Smooth muscle cell (in vitro differentiated cells): ENCODE measurements around the gene TMEM252. TPM values are rescaled to one million over a fixed set of nuclear protein-coding genes. Genes with fewer than 3 reads are reported as not detected.

Experiments
- DNase-seq: peaks from one replicate; lab custom pipeline; 2025; ENCODE audit not compliant: unreplicated experiment; lab: John Stamatoyannopoulos, UW
- H2AFZ ChIP-seq: fragments of 200-600 bp; sonication (generic); 2 replicates; pipeline ENCODE4 v1.6.0; 2016; ENCODE audit warnings: antibody characterized with exemption, low read depth, mild to moderate bottlenecking
- H3F3A ChIP-seq: fragments of 200-600 bp; sonication (generic); 2 replicates; pipeline ENCODE4 v1.6.0; 2017; ENCODE audit warnings: antibody characterized with exemption, low read depth
- H3K27ac ChIP-seq: fragments of 200-600 bp; sonication (generic); 2 replicates; pipeline ENCODE4 v1.5.1; 2016; ENCODE audit warnings: low read depth, mild to moderate bottlenecking
- H3K27me3 ChIP-seq: fragments of 200-600 bp; sonication (generic); 2 replicates; pipeline ENCODE4 v1.6.1; 2016; ENCODE audit warnings: low read depth, mild to moderate bottlenecking
- H3K36me3 ChIP-seq: fragments of 200-600 bp; sonication (generic); 2 replicates; pipeline ENCODE4 v1.5.1; 2016; ENCODE audit warnings: low read depth
- H3K4me1 ChIP-seq: fragments of 200-600 bp; sonication (generic); 2 replicates; pipeline ENCODE4 v1.5.1; 2016; ENCODE audit warnings: low read depth
- H3K4me2 ChIP-seq: fragments of 200-600 bp; sonication (generic); 2 replicates; pipeline ENCODE4 v1.6.0; 2016; ENCODE audit warnings: mild to moderate bottlenecking
- H3K4me3 ChIP-seq: fragments of 200-600 bp; sonication (generic); 2 replicates; pipeline ENCODE4 v1.5.1; 2016; ENCODE audit warnings: mild to moderate bottlenecking
- H3K79me2 ChIP-seq: fragments of 200-600 bp; sonication (generic); 2 replicates; pipeline ENCODE4 v1.6.0; 2016; ENCODE audit warnings: low read depth, mild to moderate bottlenecking
- H3K9ac ChIP-seq: fragments of 200-600 bp; sonication (generic); 2 replicates; pipeline ENCODE4 v1.6.0; 2016; ENCODE audit warnings: low read depth
- H3K9me3 ChIP-seq: fragments of 200-600 bp; sonication (generic); replicated peaks from 2 replicates; pipeline ENCODE4 v1.5.1; 2016; ENCODE audit warnings: low read depth
- H4K20me1 ChIP-seq: fragments of 200-600 bp; sonication (generic); 2 replicates; pipeline ENCODE4 v1.6.0; 2016; ENCODE audit warnings: low read depth
- CTCF ChIP-seq: fragments of 200-600 bp; sonication (generic); IDR thresholded peaks from 2 replicates; pipeline ENCODE4 v1.5.1; 2017; ENCODE audit warnings: borderline replicate concordance, mild to moderate bottlenecking, antibody characterized with exemption; ENCODE audit not compliant: insufficient read depth, poor library complexity, severe bottlenecking
- WGBS: methylation state at CpG from one replicate; pipeline ENCODE4 v1.1.7; 2016; ENCODE audit warnings: low lambda C conversion rate; 5-methylcytosine and 5-hydroxymethylcytosine counted together
- polyA plus RNA-seq: library from polyadenylated mRNA; unstranded; fragments of >200 nt; fragmentation: Nextera tagmentation; extraction: Ambion mirVana; gene quantifications from 2 replicates; pipeline ENCODE4 v1.2.1, GENCODE V29; 2016
- total RNA-seq: library from RNA; depleted of rRNA; stranded (reverse); fragments of >200 nt; gene quantifications from 2 replicates; pipeline ENCODE4 v1.2.3, GENCODE V29; 2014

TMEM252 gene
- not detected in 2 replicates for total RNA-seq
- polyA plus RNA-seq = not detected in 2 replicates

GRCh38 chr9:68540712-68541535 is at the start of gene TMEM252:
Gene TMEM252, minus strand, starts transcription at chr9:68540883. Its CDS starts 69 bp downstream, at chr9:68540814.
- no peak within 1 kb of the TSS for H3K9ac ChIP-seq
- H3K4me2 ChIP-seq = peak within 1 kb of the TSS; percentile 53

GRCh38 chr9:68585034-68585761 is 44.5 kb upstream of the TMEM252 start:
- WGBS = 75% methylated on average over 19 of the region's 19 CpGs
- H3K4me3 ChIP-seq = no peak overlapping the region
- no peaks in the 10 kb centered on the region for H3K79me2 ChIP-seq
- H3K4me1 ChIP-seq = no peaks in the 10 kb centered on the region
- H3K9me3 ChIP-seq = no peaks in the 10 kb centered on the region
- H4K20me1 ChIP-seq = no peaks in the 10 kb centered on the region
- TF ChIP-seq CTCF = no peak
- DNase-seq = no peak
- no peak overlapping the region for H2AFZ ChIP-seq
- H3F3A ChIP-seq = no peaks in the 10 kb centered on the region
- H3K4me2 ChIP-seq = no peak overlapping the region
- no peak overlapping the region for H3K9ac ChIP-seq
- no peaks in the 10 kb centered on the region for H3K27me3 ChIP-seq
- H3K36me3 ChIP-seq = no peaks in the 10 kb centered on the region
- H3K27ac ChIP-seq = no peak overlapping the region

More at GRCh38 chr9:68540712-68541535, at the start of gene TMEM252:
- H3K27ac ChIP-seq = no peak within 1 kb of the TSS
- no peaks in the 10 kb centered on the region for H4K20me1 ChIP-seq
- H3K9me3 ChIP-seq = no peaks in the 10 kb centered on the region
- WGBS = 59% methylated on average over 8 of the region's 8 CpGs
- no peak for DNase-seq
- H3K36me3 ChIP-seq = no peaks in the 10 kb centered on the region
- H3K4me3 ChIP-seq = no peak within 1 kb of the TSS
- H3K4me1 ChIP-seq = no peaks in the 10 kb centered on the region
- no peaks in the 10 kb centered on the region for H3K79me2 ChIP-seq
- no peak for TF ChIP-seq CTCF
- no peaks in the 10 kb centered on the region for H3F3A ChIP-seq
- no peak within 1 kb of the TSS for H2AFZ ChIP-seq
- peaks cover 5% of the 10 kb centered on the region for H3K27me3 ChIP-seq

- no peaks in the 10 kb centered on the region for H3K36me3 ChIP-seq
- TF ChIP-seq CTCF = peak; percentile 99
- H3K79me2 ChIP-seq = no peaks in the 10 kb centered on the region
- H3K9me3 ChIP-seq = no peaks in the 10 kb centered on the region
- no peak overlapping the region for H3K27ac ChIP-seq
- H4K20me1 ChIP-seq = no peaks in the 10 kb centered on the region
- 26% methylated on average over 16 of the region's 16 CpGs for WGBS
- peak; percentile 7 for DNase-seq
- no peak overlapping the region for H2AFZ ChIP-seq
- no peaks in the 10 kb centered on the region for H3F3A ChIP-seq
- no peak overlapping the region for H3K9ac ChIP-seq
- no peaks in the 10 kb centered on the region for H3K27me3 ChIP-seq
- H3K4me2 ChIP-seq = no peak overlapping the region
- H3K4me1 ChIP-seq = no peaks in the 10 kb centered on the region
- no peak overlapping the region for H3K4me3 ChIP-seq
Observed at GRCh38 chr9:68584189-68585033, 43.7 kb upstream of the TMEM252 start.
